ENCODE data around the gene CERS4. TPM values are rescaled to one million over a fixed set of nuclear protein-coding genes. Genes with fewer than 3 reads are reported as not detected.

CERS4 gene
- total and polyA plus RNA-seq, 10 of the 15 experiments (the other 5 are each of a cell fraction or from before 2014, with no cell fraction given), result 0.34 to 62.1 (median 20.7) TPM

GRCh38 chr19:8240274-8241229 is 31.4 kb downstream of the CERS4 start (continued):
- TF ChIP-seq MTA2 (IDR thresholded peaks at IDR 0.05; ENCODE audit: low read depth), result peak; percentile 62; the same call in 1 of the 2 replicates
- TF ChIP-seq STAT1 (conservative IDR thresholded peaks at IDR 0.05), result no peak
- peak; percentile 45; the same call in 1 of the 2 replicates for TF ChIP-seq CBFB (IDR thresholded peaks at IDR 0.05; ENCODE audit: low read depth)
- TF ChIP-seq CREB1 (IDR thresholded peaks at IDR 0.05; ENCODE audit: low read depth), result no peak
- TF ChIP-seq CBX5 (IDR thresholded peaks at IDR 0.05; ENCODE audit: low read depth), result 0 out of 2 replicates have a peak, but pooled peaks have one; percentile 5
- peak in 1 of 2 experiments; percentile 34; a peak in 1 of 4 replicates for TF ChIP-seq EP300 (IDR thresholded peaks at IDR 0.05; ENCODE audit: borderline replicate concordance in 1 of 2, control insufficient read depth in 1 of 2, low read depth in 2 of 2, low read length in 2 of 2)
- TF ChIP-seq SKIL (IDR thresholded peaks at IDR 0.05; ENCODE audit: low read depth, poor library complexity, severe bottlenecking), result peak; percentile 50
- TF ChIP-seq BCLAF1 (IDR thresholded peaks at IDR 0.05), result no peak
- TF ChIP-seq HDGF (IDR thresholded peaks at IDR 0.05), result peak; percentile 73; the same call in 1 of the 2 replicates
- 0 out of 2 replicates have a peak, but pooled peaks have one; percentile 33 for TF ChIP-seq POLR2AphosphoS2 (IDR thresholded peaks at IDR 0.05; ENCODE audit: low read depth, low read length)
- peak; percentile 93 for TF ChIP-seq USF1 (IDR thresholded peaks at IDR 0.05; ENCODE audit: borderline replicate concordance, extremely low read length, insufficient read depth, low read depth, low read length)
- peak; percentile 70 for TF ChIP-seq MEF2B (IDR thresholded peaks at IDR 0.05; ENCODE audit: partially characterized antibody, poor library complexity, severe bottlenecking)
- no peak for TF ChIP-seq KDM1A (IDR thresholded peaks at IDR 0.05; ENCODE audit: borderline replicate concordance)
- no peak for TF ChIP-seq CHD4 (IDR thresholded peaks at IDR 0.05)
- TF ChIP-seq, protein P1, sequence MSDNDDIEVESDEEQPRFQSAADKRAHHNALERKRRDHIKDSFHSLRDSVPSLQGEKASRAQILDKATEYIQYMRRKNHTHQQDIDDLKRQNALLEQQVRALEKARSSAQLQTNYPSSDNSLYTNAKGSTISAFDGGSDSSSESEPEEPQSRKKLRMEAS (IDR thresholded peaks at IDR 0.05; ENCODE audit: low read depth, low read length), result peak; percentile 72; the same call in 1 of the 2 replicates
- peak in 1 of 2 experiments; percentile 21; a peak in 1 of 4 replicates for TF ChIP-seq CEBPB (IDR thresholded peaks at IDR 0.05; ENCODE audit: borderline replicate concordance in 1 of 2, low read depth in 2 of 2, low read length in 2 of 2)
- TF ChIP-seq BACH1 (IDR thresholded peaks at IDR 0.05; ENCODE audit: borderline replicate concordance), result peak; percentile 51; the same call in 1 of the 2 replicates
- peak; percentile 64; the same call in 1 of the 2 replicates for TF ChIP-seq CREM (IDR thresholded peaks at IDR 0.05; ENCODE audit: low read depth)
- no peak for TF ChIP-seq MTA3 (IDR thresholded peaks at IDR 0.05; ENCODE audit: borderline replicate concordance, low read length)
- peak; percentile 90; the same call in 2 of the 3 replicates for TF ChIP-seq POU2F2 (IDR thresholded peaks at IDR 0.05; ENCODE audit: borderline replicate concordance, low read depth, low read length)
